CD4-positive, alpha-beta memory T cell (primary cell): ENCODE results near the gene NPS. TPM values are rescaled to one million over a fixed set of nuclear protein-coding genes. Genes with fewer than 3 reads are reported as not detected.

ENCODE experiments used
- CTCF ChIA-PET: fragments of 350-600 bp; sonication (Branson Sonifier 250); formaldehyde crosslinking; loops from one replicate; lab custom pipeline; 2021; ENCODE audit warnings: inconsistent platforms; ENCODE audit not compliant: partially characterized antibody; lab: Charles Lee
- POLR2A ChIA-PET: fragments of 350-600 bp; sonication (Branson Sonifier 250); formaldehyde crosslinking; loops from one replicate; lab custom pipeline; 2021; ENCODE audit not compliant: partially characterized antibody; lab: Charles Lee
- DNase-seq, 5 donors: peaks; one replicate each; pipeline versions ENCODE4 v3.0.0 to v3.0.0-alpha.2; 2020 to 2022; ENCODE audit warnings: mixed read lengths in 1 of 5
- H3K27ac ChIP-seq: one replicate; pipeline ENCODE4 v1.7.0; 2013; ENCODE audit warnings: low read depth, low read length
- H3K27me3 ChIP-seq: 2 replicates; pipeline ENCODE4 v1.7.0; 2013; ENCODE audit warnings: mild to moderate bottlenecking, low read length, moderate library complexity; ENCODE audit not compliant: insufficient read depth
- H3K36me3 ChIP-seq: 2 replicates; pipeline ENCODE4 v1.7.0; 2013; ENCODE audit warnings: mild to moderate bottlenecking, low read length, moderate library complexity; ENCODE audit not compliant: insufficient read depth
- H3K4me1 ChIP-seq: 2 replicates; pipeline ENCODE4 v1.7.0; 2013; ENCODE audit warnings: mild to moderate bottlenecking, low read length, moderate library complexity; ENCODE audit not compliant: insufficient read depth
- H3K4me3 ChIP-seq, 2 donors: one replicate each; pipeline ENCODE4 v1.7.0; 2013; ENCODE audit warnings: low read length in 2 of 2, mild to moderate bottlenecking in 1 of 2
- H3K9me3 ChIP-seq, 2 donors: one replicate each; pipeline ENCODE4 v1.7.0; 2013; ENCODE audit warnings: low read length in 2 of 2, control low read depth in 1 of 2; ENCODE audit not compliant: control insufficient read depth in 1 of 2
- H3K27ac Mint-ChIP-seq, 7 donors: one replicate each; pipeline ENCODE4 v1.8.0; 2020 to 2021; ENCODE audit warnings: mixed read lengths in 7 of 7, mild to moderate bottlenecking in 6 of 7, inconsistent platforms in 3 of 7, moderate library complexity in 3 of 7
- H3K27me3 Mint-ChIP-seq, 2 donors: one replicate each; pipeline ENCODE4 v1.8.0; 2020 to 2021; ENCODE audit warnings: mixed read lengths in 2 of 2
- H3K36me3 Mint-ChIP-seq, 2 donors: one replicate each; pipeline ENCODE4 v1.8.0; 2020 to 2021; ENCODE audit warnings: mixed read lengths in 2 of 2, inconsistent platforms in 1 of 2, mild to moderate bottlenecking in 1 of 2
- H3K4me1 Mint-ChIP-seq, 4 donors: one replicate each; pipeline ENCODE4 v1.8.0; 2020 to 2021; ENCODE audit warnings: mixed read lengths in 4 of 4, mild to moderate bottlenecking in 1 of 4
- H3K4me3 Mint-ChIP-seq, 8 donors: one replicate each; pipeline ENCODE4 v1.8.0; 2020 to 2021; ENCODE audit warnings: mixed read lengths in 8 of 8, mild to moderate bottlenecking in 7 of 8, moderate library complexity in 6 of 8, inconsistent platforms in 3 of 8
- H3K9me3 Mint-ChIP-seq, 8 donors: one replicate each; pipeline ENCODE4 v1.8.0; 2020 to 2021; ENCODE audit warnings: mixed read lengths in 8 of 8, mild to moderate bottlenecking in 5 of 8, inconsistent platforms in 3 of 8, moderate library complexity in 1 of 8
- intact Hi-C: fragments of 100-400 bp; cut with micrococcal nuclease; formaldehyde crosslinking; loops from one replicate; pipeline ENCODE4 v1.15.1; 2023
- polyA plus RNA-seq, 2 donors: library from polyadenylated mRNA; unstranded; fragments of 300-500 nt; fragmentation: Illumina TruSeq; gene quantifications; one replicate each; pipeline ENCODE4 v1.2.3, GENCODE V29; 2021
- total RNA-seq, 2 experiments: library from RNA; stranded (reverse); gene quantifications; one replicate each; pipeline ENCODE4 v1.2.3, GENCODE V29; 2021

The NPS gene
- total RNA-seq (not detected), polyA plus RNA-seq (not detected)

- Histone ChIP-seq H3K27ac (no peak within 1 kb of the TSS), H3K27me3 (no peaks in the 10 kb centered on the region), H3K9me3 (no peaks in the 10 kb centered on the region), H3K4me3 (no peak within 1 kb of the TSS), H3K36me3 (no peaks in the 10 kb centered on the region), H3K4me1 (no peaks in the 10 kb centered on the region)
- CTCF ChIA-PET, result no interaction called here
- no peaks in the 10 kb centered on the region for H3K4me1 Mint-ChIP-seq
- H3K9me3 Mint-ChIP-seq, result peaks cover 2 to 29% (median 16%) of the 10 kb centered on the region in 8 donors
- DNase-seq, result no peak
- no peaks in the 10 kb centered on the region for H3K36me3 Mint-ChIP-seq
- intact Hi-C loops, result no loop called here
- POLR2A ChIA-PET, result no interaction called here
- H3K4me3 Mint-ChIP-seq, result no peak within 1 kb of the TSS
- no peak within 1 kb of the TSS for H3K27ac Mint-ChIP-seq
- H3K27me3 Mint-ChIP-seq, result peaks cover 0 to 2% of the 10 kb centered on the region in 2 donors
Measured at GRCh38 chr10:127549009-127549408, at the start of gene NPS. NPS (plus strand) TSS chr10:127549309; CDS start chr10:127549369, 60 bp downstream.

GRCh38 chr10:127500127-127500526, 49.0 kb upstream of the NPS start:
- Mint-ChIP-seq H3K27me3 (peaks cover 2 to 3% of the 10 kb centered on the region in 2 donors), H3K36me3 (no peaks in the 10 kb centered on the region), H3K9me3 (peaks cover 0 to 9% (median 0%) of the 10 kb centered on the region in 8 donors), H3K27ac (no peak overlapping the region), H3K4me3 (no peak overlapping the region), H3K4me1 (no peaks in the 10 kb centered on the region)
- intact Hi-C loops, result no loop called here
- Histone ChIP-seq H3K4me3 (no peak overlapping the region), H3K27me3 (no peaks in the 10 kb centered on the region), H3K27ac (no peak overlapping the region), H3K4me1 (no peaks in the 10 kb centered on the region), H3K36me3 (no peaks in the 10 kb centered on the region), H3K9me3 (no peaks in the 10 kb centered on the region)
- ChIA-PET CTCF (interaction anchor here (0.7 kb wide), 1 partner anchor 354 kb away, joined by 3 read pairs; no protein-coding TSS in a partner anchor), POLR2A (no interaction called here)
- no peak for DNase-seq

- Mint-ChIP-seq H3K9me3 (peaks cover 0 to 6% (median 0%) of the 10 kb centered on the region in 8 donors), H3K4me1 (no peaks in the 10 kb centered on the region), H3K4me3 (no peak overlapping the region), H3K27me3 (peaks cover 0 to 3% of the 10 kb centered on the region in 2 donors), H3K27ac (no peak overlapping the region), H3K36me3 (no peaks in the 10 kb centered on the region)
- Histone ChIP-seq H3K4me3 (no peak overlapping the region), H3K27ac (no peak overlapping the region), H3K27me3 (no peaks in the 10 kb centered on the region), H3K36me3 (no peaks in the 10 kb centered on the region), H3K4me1 (no peaks in the 10 kb centered on the region), H3K9me3 (no peaks in the 10 kb centered on the region)
- no peak for DNase-seq
- POLR2A ChIA-PET, result no interaction called here
- CTCF ChIA-PET, result interaction anchor here (1.0 to 1.5 kb wide), 2 partner anchors 9 to 15 kb away, joined by 3 read pairs; no protein-coding TSS in a partner anchor
- intact Hi-C loops, result no loop called here
Measured at GRCh38 chr10:127506094-127506493, 43.0 kb upstream of the NPS start.

GRCh38 chr10:127522298-127522697, 26.8 kb upstream of the NPS start:
- ChIA-PET CTCF (no interaction called here), POLR2A (no interaction called here)
- Mint-ChIP-seq H3K4me3 (no peak overlapping the region), H3K27me3 (no peaks in the 10 kb centered on the region), H3K27ac (no peak overlapping the region), H3K4me1 (no peaks in the 10 kb centered on the region), H3K36me3 (no peaks in the 10 kb centered on the region), H3K9me3 (peaks cover 0 to 1% (median 0%) of the 10 kb centered on the region in 8 donors)
- no peaks in the 10 kb centered on the region for H3K36me3 ChIP-seq
- no peaks in the 10 kb centered on the region for H3K27me3 ChIP-seq
- DNase-seq, result no peak
- no peaks in the 10 kb centered on the region for H3K4me1 ChIP-seq
- intact Hi-C loops, result no loop called here
- no peak overlapping the region for H3K27ac ChIP-seq
- H3K9me3 ChIP-seq, result no peaks in the 10 kb centered on the region
- H3K4me3 ChIP-seq, result no peak overlapping the region

- Mint-ChIP-seq H3K27ac (no peak overlapping the region), H3K36me3 (no peaks in the 10 kb centered on the region), H3K27me3 (no peaks in the 10 kb centered on the region), H3K9me3 (peaks cover 0 to 1% (median 0%) of the 10 kb centered on the region in 8 donors), H3K4me3 (no peak overlapping the region), H3K4me1 (no peaks in the 10 kb centered on the region)
- Histone ChIP-seq H3K27ac (no peak overlapping the region), H3K9me3 (no peaks in the 10 kb centered on the region), H3K27me3 (no peaks in the 10 kb centered on the region), H3K4me1 (no peaks in the 10 kb centered on the region), H3K4me3 (no peak overlapping the region), H3K36me3 (no peaks in the 10 kb centered on the region)
- intact Hi-C loops, result no loop called here
- no peak for DNase-seq
- ChIA-PET CTCF (no interaction called here), POLR2A (no interaction called here)
Measured at GRCh38 chr10:127523476-127523875, 25.6 kb upstream of the NPS start.

- Histone ChIP-seq H3K4me3 (no peak overlapping the region), H3K36me3 (no peaks in the 10 kb centered on the region), H3K27ac (no peak overlapping the region), H3K9me3 (no peaks in the 10 kb centered on the region), H3K27me3 (no peaks in the 10 kb centered on the region), H3K4me1 (no peaks in the 10 kb centered on the region)
- DNase-seq, result no peak
- Mint-ChIP-seq H3K4me1 (no peaks in the 10 kb centered on the region), H3K4me3 (no peak overlapping the region), H3K36me3 (no peaks in the 10 kb centered on the region), H3K27me3 (no peaks in the 10 kb centered on the region), H3K27ac (no peak overlapping the region), H3K9me3 (peaks cover 0 to 1% (median 0%) of the 10 kb centered on the region in 8 donors)
- ChIA-PET CTCF (no interaction called here), POLR2A (no interaction called here)
- intact Hi-C loops, result no loop called here
Measured at GRCh38 chr10:127524229-127524628, 24.9 kb upstream of the NPS start.

GRCh38 chr10:127524908-127525665, 24.0 kb upstream of the NPS start:
- no peaks in the 10 kb centered on the region for H3K9me3 ChIP-seq
- Mint-ChIP-seq H3K36me3 (no peaks in the 10 kb centered on the region), H3K27ac (no peak overlapping the region), H3K27me3 (no peaks in the 10 kb centered on the region), H3K4me1 (no peaks in the 10 kb centered on the region), H3K9me3 (peaks cover 0 to 4% (median 0%) of the 10 kb centered on the region in 8 donors), H3K4me3 (no peak overlapping the region)
- CTCF ChIA-PET, result no interaction called here
- H3K36me3 ChIP-seq, result no peaks in the 10 kb centered on the region
- H3K27ac ChIP-seq, result no peak overlapping the region
- no peak for DNase-seq
- POLR2A ChIA-PET, result no interaction called here
- no peaks in the 10 kb centered on the region for H3K27me3 ChIP-seq
- intact Hi-C loops, result no loop called here
- no peaks in the 10 kb centered on the region for H3K4me1 ChIP-seq
- H3K4me3 ChIP-seq, result no peak overlapping the region
